Astrocyte (in vitro differentiated cells and primary cell): ENCODE measurements around the gene PREX1. TPM values are rescaled to one million over a fixed set of nuclear protein-coding genes. Genes with fewer than 3 reads are reported as not detected.

ENCODE experiments used
- DNase-seq: peaks from one replicate; pipeline ENCODE4 v3.0.0-alpha.2; 2010; ENCODE audit warnings: low read depth
- FAIRE-seq: peaks from 2 replicates; lab custom pipeline; 2011; peaks lifted over from hg19 to GRCh38; lab: Jason Lieb, UNC
- H2AFZ ChIP-seq: 2 replicates; pipeline ENCODE4 v1.6.0; 2012; ENCODE audit warnings: low read depth, low read length, inconsistent platforms
- H3K27ac ChIP-seq: 2 replicates; pipeline ENCODE4 v1.5.1; 2011; ENCODE audit warnings: low read depth, low read length, inconsistent platforms
- H3K27me3 ChIP-seq: 2 replicates; pipeline ENCODE4 v1.6.0; 2011; ENCODE audit warnings: low read length, inconsistent platforms; ENCODE audit not compliant: insufficient read depth
- H3K36me3 ChIP-seq: 2 replicates; pipeline ENCODE4 v1.5.1; 2011; ENCODE audit warnings: low read length, inconsistent platforms; ENCODE audit not compliant: insufficient read depth
- H3K4me1 ChIP-seq: 2 replicates; pipeline ENCODE4 v1.5.1; 2011; ENCODE audit warnings: low read length, inconsistent platforms; ENCODE audit not compliant: insufficient read depth
- H3K4me2 ChIP-seq: 2 replicates; pipeline ENCODE4 v1.6.0; 2012; ENCODE audit warnings: low read length, inconsistent platforms
- H3K4me3 ChIP-seq: 2 replicates; pipeline ENCODE4 v1.5.1; 2011; ENCODE audit warnings: low read depth, mild to moderate bottlenecking, low read length, inconsistent platforms; ENCODE audit not compliant: insufficient read depth
- H3K79me2 ChIP-seq: 2 replicates; pipeline ENCODE4 v1.6.0; 2012; ENCODE audit warnings: mild to moderate bottlenecking, low read length, inconsistent platforms; ENCODE audit not compliant: insufficient read depth
- H3K9ac ChIP-seq: 2 replicates; pipeline ENCODE4 v1.6.0; 2012; ENCODE audit warnings: mild to moderate bottlenecking, low read length, inconsistent platforms
- H3K9me3 ChIP-seq: 2 replicates; pipeline ENCODE4 v1.5.1; 2012; ENCODE audit warnings: low read depth, mild to moderate bottlenecking, low read length, inconsistent platforms; ENCODE audit not compliant: insufficient read depth
- H4K20me1 ChIP-seq: 2 replicates; pipeline ENCODE4 v1.6.0; 2012; ENCODE audit warnings: low read length, inconsistent platforms; ENCODE audit not compliant: insufficient read depth
- H3K27ac Mint-ChIP-seq: one replicate; pipeline ENCODE4 v1.8.0; 2021; ENCODE audit warnings: mild to moderate bottlenecking, mixed read lengths; ENCODE audit not compliant: unreplicated experiment
- H3K27me3 Mint-ChIP-seq: one replicate; pipeline ENCODE4 v1.8.0; 2021; ENCODE audit warnings: low read depth, mixed read lengths; ENCODE audit not compliant: unreplicated experiment
- H3K36me3 Mint-ChIP-seq: one replicate; pipeline ENCODE4 v1.8.0; 2021; ENCODE audit warnings: low read depth, mixed read lengths; ENCODE audit not compliant: unreplicated experiment
- H3K4me1 Mint-ChIP-seq: one replicate; pipeline ENCODE4 v1.8.0; 2021; ENCODE audit warnings: low read depth, mixed read lengths; ENCODE audit not compliant: unreplicated experiment
- H3K4me3 Mint-ChIP-seq: one replicate; pipeline ENCODE4 v1.8.0; 2021; ENCODE audit warnings: mild to moderate bottlenecking, moderate library complexity, mixed read lengths; ENCODE audit not compliant: unreplicated experiment
- H3K9me3 Mint-ChIP-seq: one replicate; pipeline ENCODE4 v1.8.0; 2021; ENCODE audit warnings: mild to moderate bottlenecking, mixed read lengths; ENCODE audit not compliant: unreplicated experiment
- CTCF ChIP-seq: IDR thresholded peaks from 2 replicates; pipeline ENCODE4 v1.5.1; 2011; ENCODE audit warnings: low read depth, mild to moderate bottlenecking, inconsistent platforms, low read length, moderate library complexity; ENCODE audit not compliant: insufficient read depth
- EZH2 ChIP-seq: IDR thresholded peaks from 2 replicates; pipeline ENCODE4 v1.6.1; 2012; ENCODE audit warnings: mild to moderate bottlenecking, low read length, inconsistent platforms; ENCODE audit not compliant: insufficient read depth
- total RNA-seq: library from RNA; stranded (reverse); gene quantifications from 2 replicates; pipeline ENCODE4 v1.2.1, GENCODE V29; 2021

The PREX1 gene
- total RNA-seq, 1 donor from 2014 or later, result 3.5 TPM

- H3K36me3 Mint-ChIP-seq, result peaks cover 5% of the 10 kb centered on the region
- no peak overlapping the region for H3K4me2 ChIP-seq
- no peaks in the 10 kb centered on the region for H3K79me2 ChIP-seq
- no peaks in the 10 kb centered on the region for H3K4me1 Mint-ChIP-seq
- H3K4me1 ChIP-seq, result no peaks in the 10 kb centered on the region
- no peak overlapping the region for H2AFZ ChIP-seq
- no peak overlapping the region for H3K27ac ChIP-seq
- H3K4me3 Mint-ChIP-seq, result no peak overlapping the region
- H3K9me3 ChIP-seq, result no peaks in the 10 kb centered on the region
- no peaks in the 10 kb centered on the region for H3K9me3 Mint-ChIP-seq
- no peak overlapping the region for H3K4me3 ChIP-seq
- TF ChIP-seq EZH2, result no peak
- no peak for TF ChIP-seq CTCF
- DNase-seq (no peak), FAIRE-seq (no peak)
- H3K27me3 Mint-ChIP-seq, result peaks cover 26% of the 10 kb centered on the region
- no peak overlapping the region for H3K9ac ChIP-seq
- no peaks in the 10 kb centered on the region for H3K36me3 ChIP-seq
- no peak overlapping the region for H3K27ac Mint-ChIP-seq
- H4K20me1 ChIP-seq, result no peaks in the 10 kb centered on the region
- no peaks in the 10 kb centered on the region for H3K27me3 ChIP-seq
Observed at GRCh38 chr20:48676125-48676524, 151.7 kb downstream of the PREX1 start.

GRCh38 chr20:48674461-48674860 is 153.3 kb downstream of the PREX1 start:
- no peaks in the 10 kb centered on the region for H3K27me3 ChIP-seq
- Mint-ChIP-seq H3K36me3 (peaks cover 2% of the 10 kb centered on the region), H3K27ac (no peak overlapping the region), H3K4me1 (no peaks in the 10 kb centered on the region), H3K9me3 (no peaks in the 10 kb centered on the region), H3K27me3 (peaks cover 34% of the 10 kb centered on the region), H3K4me3 (no peak overlapping the region)
- H3K79me2 ChIP-seq, result no peaks in the 10 kb centered on the region
- DNase-seq (no peak), FAIRE-seq (no peak)
- TF ChIP-seq EZH2 (no peak), CTCF (no peak)
- H3K27ac ChIP-seq, result no peak overlapping the region
- H3K4me3 ChIP-seq, result no peak overlapping the region
- no peak overlapping the region for H3K4me2 ChIP-seq
- H4K20me1 ChIP-seq, result no peaks in the 10 kb centered on the region
- no peak overlapping the region for H3K9ac ChIP-seq
- H3K9me3 ChIP-seq, result no peaks in the 10 kb centered on the region
- no peak overlapping the region for H2AFZ ChIP-seq
- H3K36me3 ChIP-seq, result no peaks in the 10 kb centered on the region
- H3K4me1 ChIP-seq, result no peaks in the 10 kb centered on the region

- DNase-seq (no peak), FAIRE-seq (no peak)
- Mint-ChIP-seq H3K36me3 (peaks cover 2% of the 10 kb centered on the region), H3K4me3 (no peak overlapping the region), H3K27me3 (peaks cover 37% of the 10 kb centered on the region), H3K4me1 (no peaks in the 10 kb centered on the region), H3K9me3 (no peaks in the 10 kb centered on the region), H3K27ac (no peak overlapping the region)
- TF ChIP-seq EZH2 (no peak), CTCF (no peak)
- H3K27me3 ChIP-seq, result no peaks in the 10 kb centered on the region
- H3K9ac ChIP-seq, result no peak overlapping the region
- H4K20me1 ChIP-seq, result no peaks in the 10 kb centered on the region
- no peak overlapping the region for H2AFZ ChIP-seq
- no peaks in the 10 kb centered on the region for H3K79me2 ChIP-seq
- H3K4me3 ChIP-seq, result no peak overlapping the region
- H3K4me1 ChIP-seq, result peaks cover under 1% of the 10 kb centered on the region
- no peaks in the 10 kb centered on the region for H3K36me3 ChIP-seq
- H3K27ac ChIP-seq, result no peak overlapping the region
- no peaks in the 10 kb centered on the region for H3K9me3 ChIP-seq
- no peak overlapping the region for H3K4me2 ChIP-seq
Observed at GRCh38 chr20:48673507-48673906, 154.3 kb downstream of the PREX1 start.
